Duodenal mucosa (tissue), 2 donors: ENCODE data around the gene DPYD.

Source experiments
- H3K27ac ChIP-seq: one replicate; pipeline ENCODE4 v1.7.0; 2013; ENCODE audit warnings: low read depth, low read length
- H3K27me3 ChIP-seq, 2 donors: one replicate each; pipeline ENCODE4 v1.7.0; 2013; ENCODE audit warnings: low read length in 2 of 2, control low read depth in 1 of 2; ENCODE audit not compliant: insufficient read depth in 2 of 2, control insufficient read depth in 1 of 2
- H3K36me3 ChIP-seq, 2 donors: one replicate each; pipeline ENCODE4 v1.7.0; 2013; ENCODE audit warnings: low read length in 2 of 2, control low read depth in 1 of 2; ENCODE audit not compliant: insufficient read depth in 2 of 2, control insufficient read depth in 1 of 2
- H3K4me1 ChIP-seq, 2 donors: one replicate each; pipeline ENCODE4 v1.7.0; 2013; ENCODE audit warnings: low read length in 2 of 2, control low read depth in 1 of 2; ENCODE audit not compliant: insufficient read depth in 2 of 2, control insufficient read depth in 1 of 2
- H3K4me3 ChIP-seq, 2 donors: one replicate each; pipeline ENCODE4 v1.7.0; 2013; ENCODE audit warnings: low read length in 2 of 2, low read depth in 1 of 2
- H3K9ac ChIP-seq, 2 donors: one replicate each; pipeline ENCODE4 v1.7.0; 2013; ENCODE audit warnings: low read length in 2 of 2, low read depth in 1 of 2
- H3K9me3 ChIP-seq, 2 donors: one replicate each; pipeline ENCODE4 v1.7.0; 2013; ENCODE audit warnings: low read length in 2 of 2, control low read depth in 1 of 2; ENCODE audit not compliant: control insufficient read depth in 1 of 2

DPYD gene

DNA sequence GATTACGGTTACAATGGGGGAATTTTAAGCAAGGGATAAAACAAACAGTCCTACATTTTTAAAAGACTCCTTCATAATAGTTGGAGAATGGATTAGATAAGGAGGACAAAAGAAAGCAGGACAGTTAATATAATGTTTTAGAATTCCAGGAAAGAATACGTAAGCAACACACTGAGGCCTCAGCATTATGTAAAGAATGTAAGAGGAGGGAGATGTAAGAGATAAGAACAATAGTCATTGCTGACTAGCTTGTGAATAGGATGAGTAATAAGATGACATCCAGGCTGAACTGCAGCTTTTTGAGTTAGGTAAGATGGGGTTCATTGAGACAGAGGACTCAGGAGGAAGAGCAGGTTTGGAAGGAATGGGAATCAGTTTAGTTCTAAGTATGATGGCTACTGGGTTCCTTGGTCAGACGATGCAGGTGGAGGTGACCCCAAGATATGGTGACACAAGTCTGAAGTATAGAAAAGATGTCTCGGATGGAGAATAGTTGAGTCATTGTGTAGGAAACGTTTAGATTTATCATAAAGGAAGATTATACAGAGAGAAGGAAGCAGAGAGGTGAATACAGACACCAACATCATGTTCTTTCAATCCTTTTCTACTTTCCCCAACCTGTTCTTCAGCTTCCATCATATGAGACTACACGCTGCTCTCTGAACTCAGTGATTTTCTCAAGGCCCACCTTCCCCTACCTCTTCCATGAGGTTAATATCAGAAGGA lies 826.4 kb downstream of the DPYD start:
- Histone ChIP-seq H3K9me3 (no peaks in the 10 kb centered on the region), H3K36me3 (peaks cover 4 to 5% of the 10 kb centered on the region in 2 donors)

GRCh38 chr1:97093741-97094140 lies 827.1 kb downstream of the DPYD start:
- no peaks in the 10 kb centered on the region for H3K4me1 ChIP-seq

More for the DNA sequence above, 826.4 kb downstream of the DPYD start:
- no peak overlapping the region for H3K27ac ChIP-seq
- no peaks in the 10 kb centered on the region for H3K4me1 ChIP-seq
- H3K9ac ChIP-seq, result no peak overlapping the region
- no peak overlapping the region for H3K4me3 ChIP-seq
- no peaks in the 10 kb centered on the region for H3K27me3 ChIP-seq

DNA sequence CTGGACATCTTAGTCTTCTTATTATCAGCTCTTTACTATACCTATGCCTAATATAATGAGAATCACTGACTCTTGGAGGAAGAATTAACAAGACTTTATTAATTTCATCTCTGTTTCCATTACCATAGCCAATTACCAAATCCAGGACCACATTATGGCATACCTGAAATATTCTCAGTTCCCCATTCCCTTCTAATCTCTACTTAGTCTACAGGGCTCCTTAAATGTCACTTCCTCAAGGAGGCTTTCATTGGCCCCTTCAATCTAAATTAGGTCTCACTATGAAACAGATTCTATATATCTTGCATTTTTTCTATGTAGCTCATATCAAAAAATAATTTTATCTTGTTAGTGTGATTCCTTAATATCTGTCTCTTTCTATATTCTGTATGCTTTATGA lies 828.0 kb downstream of the DPYD start:
- no peaks in the 10 kb centered on the region for H3K27me3 ChIP-seq
- no peak overlapping the region for H3K27ac ChIP-seq
- H3K9ac ChIP-seq, result no peak overlapping the region
- no peaks in the 10 kb centered on the region for H3K4me1 ChIP-seq
- no peak overlapping the region for H3K4me3 ChIP-seq
- H3K36me3 ChIP-seq, result peaks cover 4% of the 10 kb centered on the region in 2 donors
- H3K9me3 ChIP-seq, result no peaks in the 10 kb centered on the region

More at GRCh38 chr1:97093741-97094140, 827.1 kb downstream of the DPYD start:
- Histone ChIP-seq H3K27ac (no peak overlapping the region), H3K4me3 (no peak overlapping the region), H3K27me3 (no peaks in the 10 kb centered on the region), H3K9me3 (no peaks in the 10 kb centered on the region), H3K9ac (no peak overlapping the region), H3K36me3 (peaks cover 4 to 5% of the 10 kb centered on the region in 2 donors)

DNA sequence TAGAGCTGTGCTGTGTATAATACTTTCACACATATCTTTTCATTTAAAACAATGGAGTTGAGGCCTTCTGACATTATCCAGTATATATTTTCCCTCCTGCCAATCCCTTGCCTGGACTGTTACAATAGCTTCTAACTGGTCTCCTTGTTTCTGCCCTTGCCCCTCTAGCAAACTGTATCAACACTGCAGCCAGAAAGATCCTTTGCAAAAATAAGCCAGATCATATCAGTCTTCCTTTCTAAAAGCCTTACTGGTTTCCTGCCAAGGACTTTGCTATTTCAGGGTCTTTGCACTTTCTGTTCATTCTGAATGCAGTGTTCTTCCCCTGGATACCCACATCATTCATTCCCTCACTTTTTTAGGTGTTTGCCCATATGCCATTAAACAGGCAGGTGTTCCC lies 829.2 kb downstream of the DPYD start:
- Histone ChIP-seq H3K9ac (no peak overlapping the region), H3K4me3 (no peak overlapping the region), H3K36me3 (no peaks in the 10 kb centered on the region), H3K9me3 (no peaks in the 10 kb centered on the region), H3K4me1 (no peaks in the 10 kb centered on the region), H3K27me3 (no peaks in the 10 kb centered on the region), H3K27ac (no peak overlapping the region)

DNA sequence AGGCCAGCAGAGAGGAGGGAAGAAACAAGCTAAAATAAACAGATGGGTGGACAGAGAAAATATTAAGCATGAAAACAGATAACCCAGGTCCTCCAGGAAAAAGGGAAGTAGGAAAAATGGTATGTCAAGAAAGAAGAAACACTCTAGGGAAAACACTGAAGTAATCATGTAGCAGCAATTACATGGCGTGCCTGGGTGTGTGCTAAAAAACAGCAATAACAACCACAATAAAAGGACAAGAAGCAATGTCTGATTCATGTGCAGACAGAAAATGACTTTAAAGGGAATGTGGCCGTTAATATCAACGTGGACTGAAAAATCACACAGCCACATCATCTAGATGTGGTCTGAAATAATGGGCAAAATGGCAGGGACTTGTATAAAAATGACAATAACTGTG lies 829.6 kb downstream of the DPYD start:
- H3K36me3 ChIP-seq, result no peaks in the 10 kb centered on the region
- no peak overlapping the region for H3K9ac ChIP-seq
- no peak overlapping the region for H3K27ac ChIP-seq
- H3K4me1 ChIP-seq, result no peaks in the 10 kb centered on the region
- H3K4me3 ChIP-seq, result no peak overlapping the region
- H3K27me3 ChIP-seq, result no peaks in the 10 kb centered on the region
- no peaks in the 10 kb centered on the region for H3K9me3 ChIP-seq

DNA sequence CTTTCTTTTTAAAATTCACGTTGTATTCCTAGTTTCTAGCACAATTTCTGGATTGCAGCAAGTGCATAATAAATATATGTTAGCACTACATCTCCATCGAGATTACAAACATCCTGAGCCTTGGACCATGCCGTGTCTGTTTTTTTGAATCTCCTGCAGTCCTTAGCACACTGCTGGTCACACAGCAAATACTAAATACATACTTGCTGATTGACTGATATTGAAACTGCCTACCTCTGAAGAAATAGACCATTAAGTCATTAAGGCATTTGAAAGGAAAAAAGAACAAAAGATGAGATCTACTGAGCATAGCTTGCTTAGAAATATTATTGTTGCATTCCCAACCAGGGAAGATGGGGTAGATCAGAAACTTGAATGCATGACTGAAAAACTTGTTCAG lies 830.1 kb downstream of the DPYD start:
- no peaks in the 10 kb centered on the region for H3K9me3 ChIP-seq
- H3K9ac ChIP-seq, result no peak overlapping the region
- H3K27me3 ChIP-seq, result no peaks in the 10 kb centered on the region
- H3K4me1 ChIP-seq, result no peaks in the 10 kb centered on the region
- H3K36me3 ChIP-seq, result no peaks in the 10 kb centered on the region
- no peak overlapping the region for H3K4me3 ChIP-seq
- H3K27ac ChIP-seq, result no peak overlapping the region

DNA sequence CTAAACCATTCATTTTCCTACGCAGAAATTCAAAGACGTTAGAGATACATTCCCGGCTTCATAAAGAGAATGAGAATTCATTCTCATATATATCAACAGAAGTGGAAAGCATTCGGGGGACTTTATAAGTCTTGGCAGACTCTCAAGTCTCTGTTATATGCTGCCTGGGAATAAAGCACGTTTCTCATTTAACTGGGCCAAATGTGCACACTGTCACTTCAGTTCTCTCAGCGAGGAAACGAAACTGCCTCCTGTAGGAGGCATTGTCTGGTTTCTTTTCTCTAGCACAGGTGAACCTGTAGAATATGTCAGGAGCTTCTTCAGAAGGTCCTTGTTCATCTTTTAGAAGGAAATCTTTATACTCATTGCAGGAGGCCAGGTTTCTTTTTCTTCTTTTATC lies 831.7 kb downstream of the DPYD start:
- Histone ChIP-seq H3K27me3 (no peaks in the 10 kb centered on the region), H3K9ac (no peak overlapping the region), H3K27ac (no peak overlapping the region)

GRCh38 chr1:97088391-97088790 lies 832.4 kb downstream of the DPYD start:
- no peak overlapping the region for H3K27ac ChIP-seq

More for the DNA sequence above, 831.7 kb downstream of the DPYD start:
- H3K9me3 ChIP-seq, result no peaks in the 10 kb centered on the region
- H3K4me3 ChIP-seq, result no peak overlapping the region
- no peaks in the 10 kb centered on the region for H3K4me1 ChIP-seq
- no peaks in the 10 kb centered on the region for H3K36me3 ChIP-seq

GRCh38 chr1:97084546-97084945 lies 836.3 kb downstream of the DPYD start:
- Histone ChIP-seq H3K4me1 (no peaks in the 10 kb centered on the region), H3K27ac (no peak overlapping the region), H3K36me3 (no peaks in the 10 kb centered on the region), H3K9ac (no peak overlapping the region), H3K9me3 (no peaks in the 10 kb centered on the region), H3K4me3 (no peak overlapping the region), H3K27me3 (no peaks in the 10 kb centered on the region)

More at GRCh38 chr1:97088391-97088790, 832.4 kb downstream of the DPYD start:
- Histone ChIP-seq H3K4me3 (no peak overlapping the region), H3K9ac (no peak overlapping the region), H3K27me3 (no peaks in the 10 kb centered on the region), H3K36me3 (no peaks in the 10 kb centered on the region), H3K9me3 (no peaks in the 10 kb centered on the region), H3K4me1 (no peaks in the 10 kb centered on the region)

- no peaks in the 10 kb centered on the region for H3K9me3 ChIP-seq
- H3K36me3 ChIP-seq, result no peaks in the 10 kb centered on the region
- no peaks in the 10 kb centered on the region for H3K4me1 ChIP-seq
- H3K4me3 ChIP-seq, result no peak overlapping the region
- no peaks in the 10 kb centered on the region for H3K27me3 ChIP-seq
- no peak overlapping the region for H3K9ac ChIP-seq
- no peak overlapping the region for H3K27ac ChIP-seq
These were observed 838.5 kb downstream of the DPYD start for GRCh38 chr1:97082160-97082848.
